IPS DF 4.7 (cell line): ENCODE results near the gene DST.
"Not testable (repeated sequence)": the region's sequence is repeated elsewhere in the genome, so short reads cannot be mapped to it uniquely, and the experiment has no call there.

Source experiments
- DNase-seq: peaks from one replicate; pipeline ENCODE4 v3.0.0-alpha.2; 2013; ENCODE audit warnings: low spot score; ENCODE audit errors: extremely low read depth

DST gene

GRCh38 chr6:56518995-56519767 lies 123.5 kb downstream of the DST start:
- DNase-seq, result no peak

- no peak for DNase-seq
Observed at GRCh38 chr6:56517155-56517745, 125.4 kb downstream of the DST start.

- no peak for DNase-seq
Observed at GRCh38 chr6:56516003-56516402, 126.7 kb downstream of the DST start.

- no peak for DNase-seq
Observed at GRCh38 chr6:56515081-56515905, 127.4 kb downstream of the DST start.

GRCh38 chr6:56514395-56514794 lies 128.3 kb downstream of the DST start:
- no peak for DNase-seq

GRCh38 chr6:56513631-56514030 lies 129.1 kb downstream of the DST start:
- DNase-seq, result no peak

- DNase-seq, result no peak
Observed at GRCh38 chr6:56511591-56511990, 131.1 kb downstream of the DST start.

GRCh38 chr6:56510984-56511531 lies 131.6 kb downstream of the DST start:
- no peak for DNase-seq

- DNase-seq, result no peak
Observed at GRCh38 chr6:56509031-56509430, 133.7 kb downstream of the DST start.

GRCh38 chr6:56507517-56507916 lies 135.2 kb downstream of the DST start:
- DNase-seq, result no peak

GRCh38 chr6:56505512-56506260 lies 137.0 kb downstream of the DST start:
- DNase-seq, result no peak

GRCh38 chr6:56501993-56502392 lies 140.7 kb downstream of the DST start:
- no peak for DNase-seq

- DNase-seq, result no peak
Observed at GRCh38 chr6:56499095-56499494, 143.6 kb downstream of the DST start.

- no peak for DNase-seq
Observed at GRCh38 chr6:56497691-56498090, 145.0 kb downstream of the DST start.

GRCh38 chr6:56497240-56497639 lies 145.4 kb downstream of the DST start:
- no peak for DNase-seq

- DNase-seq, result not testable (repeated sequence)
Observed at GRCh38 chr6:56496650-56497049, 146.0 kb downstream of the DST start.

GRCh38 chr6:56495654-56496053 lies 147.0 kb downstream of the DST start:
- DNase-seq, result no peak

- DNase-seq, result no peak
Observed at GRCh38 chr6:56491606-56492328, 150.9 kb downstream of the DST start.

- DNase-seq, result no peak
Observed at GRCh38 chr6:56490993-56491392, 151.7 kb downstream of the DST start.

GRCh38 chr6:56489559-56489958 lies 153.1 kb downstream of the DST start:
- no peak for DNase-seq

- no peak for DNase-seq
Observed at GRCh38 chr6:56488281-56488680, 154.4 kb downstream of the DST start.
